ENCODE results near the gene COL26A1. TPM values are rescaled to one million over a fixed set of nuclear protein-coding genes. Genes with fewer than 3 reads are reported as not detected.

COL26A1 gene
- total RNA-seq, 2 experiments from 2014 or later = not detected

DNA sequence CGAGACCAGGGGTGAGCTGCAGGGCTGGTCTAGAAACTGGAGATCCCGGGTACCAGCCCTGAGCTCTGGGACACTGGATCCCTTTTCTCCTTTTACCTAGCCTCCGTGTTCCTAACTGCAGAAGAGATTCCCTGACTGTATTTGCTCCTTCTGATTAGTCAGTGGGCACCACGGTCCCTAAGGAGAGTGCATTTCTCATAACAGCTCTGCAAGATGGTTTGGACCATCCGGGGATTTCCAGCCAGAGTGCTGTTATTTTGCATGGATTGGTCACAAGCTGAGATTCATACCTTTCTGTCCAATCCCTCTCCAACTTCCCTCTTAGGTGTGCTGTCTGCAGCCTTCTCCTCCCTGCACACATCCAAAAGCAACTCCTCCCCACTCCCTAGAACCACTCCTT, 143.9 kb downstream of the COL26A1 start:
- TF ChIP-seq, protein P1, sequence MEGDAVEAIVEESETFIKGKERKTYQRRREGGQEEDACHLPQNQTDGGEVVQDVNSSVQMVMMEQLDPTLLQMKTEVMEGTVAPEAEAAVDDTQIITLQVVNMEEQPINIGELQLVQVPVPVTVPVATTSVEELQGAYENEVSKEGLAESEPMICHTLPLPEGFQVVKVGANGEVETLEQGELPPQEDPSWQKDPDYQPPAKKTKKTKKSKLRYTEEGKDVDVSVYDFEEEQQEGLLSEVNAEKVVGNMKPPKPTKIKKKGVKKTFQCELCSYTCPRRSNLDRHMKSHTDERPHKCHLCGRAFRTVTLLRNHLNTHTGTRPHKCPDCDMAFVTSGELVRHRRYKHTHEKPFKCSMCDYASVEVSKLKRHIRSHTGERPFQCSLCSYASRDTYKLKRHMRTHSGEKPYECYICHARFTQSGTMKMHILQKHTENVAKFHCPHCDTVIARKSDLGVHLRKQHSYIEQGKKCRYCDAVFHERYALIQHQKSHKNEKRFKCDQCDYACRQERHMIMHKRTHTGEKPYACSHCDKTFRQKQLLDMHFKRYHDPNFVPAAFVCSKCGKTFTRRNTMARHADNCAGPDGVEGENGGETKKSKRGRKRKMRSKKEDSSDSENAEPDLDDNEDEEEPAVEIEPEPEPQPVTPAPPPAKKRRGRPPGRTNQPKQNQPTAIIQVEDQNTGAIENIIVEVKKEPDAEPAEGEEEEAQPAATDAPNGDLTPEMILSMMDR (IDR thresholded peaks at IDR 0.05) = no peak
- Mint-ChIP-seq H3K27ac (no peak overlapping the region), H3K4me3 (no peak overlapping the region), H3K36me3 (ENCODE audit: low read depth) (no peaks in the 10 kb centered on the region), H3K4me1 (ENCODE audit: low read depth) (peaks cover 7% of the 10 kb centered on the region), H3K27me3 (peaks cover 10% of the 10 kb centered on the region), H3K9me3 (no peaks in the 10 kb centered on the region)
- DNase-seq = no peak
- intact Hi-C loops (cut with micrococcal nuclease) = loop anchor here (2.0 kb wide), 1 partner anchor 142 kb away; no protein-coding TSS in a partner anchor
- ATAC-seq = no peak
- ChIA-PET CTCF (interaction anchor here (1.2 to 3.9 kb wide), 2 partner anchors 135 to 144 kb away, joined by 3 to 22 read pairs; partner anchors contain the start of gene COL26A1), POLR2A (interaction anchor here (0.6 kb wide), 1 partner anchor 27 kb away, joined by 3 read pairs; no protein-coding TSS in a partner anchor)

- POLR2A ChIA-PET = no interaction called here
- H3K4me1 Mint-ChIP-seq (ENCODE audit: low read depth) = peaks cover 7% of the 10 kb centered on the region
- no peak for ATAC-seq
- intact Hi-C loops (cut with micrococcal nuclease) = loop anchor here (2.0 kb wide), 1 partner anchor 143 kb away; no protein-coding TSS in a partner anchor
- TF ChIP-seq, protein P1 (IDR thresholded peaks at IDR 0.05) = no peak
- H3K36me3 Mint-ChIP-seq (ENCODE audit: low read depth) = no peaks in the 10 kb centered on the region
- peaks cover 10% of the 10 kb centered on the region for H3K27me3 Mint-ChIP-seq
- DNase-seq = no peak
- CTCF ChIA-PET = interaction anchor here (1.0 to 3.9 kb wide), 6 partner anchors 11 to 217 kb away, joined by 3 to 22 read pairs (median 4); partner anchors contain the start of gene COL26A1
- no peaks in the 10 kb centered on the region for H3K9me3 Mint-ChIP-seq
- no peak overlapping the region for H3K4me3 Mint-ChIP-seq
- H3K27ac Mint-ChIP-seq = no peak overlapping the region
Observed at GRCh38 chr7:101507327-101507726, 144.7 kb downstream of the COL26A1 start.

DNA sequence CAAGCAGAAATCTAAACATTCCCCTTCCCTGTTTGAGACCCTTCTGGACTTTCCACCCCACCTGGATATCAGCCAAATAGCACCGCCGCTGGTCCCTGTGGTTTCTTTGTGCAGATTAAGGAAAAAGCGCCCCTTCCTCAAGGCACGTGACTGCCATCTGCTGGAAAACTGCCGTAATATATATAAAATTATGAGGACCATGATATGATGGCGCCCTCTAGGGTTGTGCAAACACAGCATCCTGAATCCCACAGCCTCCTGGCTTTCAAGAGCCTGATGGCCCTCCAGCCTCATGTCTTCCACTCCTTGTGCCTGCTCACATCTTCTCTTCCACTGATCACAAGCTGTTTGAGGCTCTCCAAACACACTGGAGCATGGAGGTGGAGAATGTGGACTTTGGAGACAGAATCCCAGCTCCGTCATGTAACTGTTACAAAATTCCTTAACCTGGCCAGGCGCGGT, 145.1 kb downstream of the COL26A1 start:
- POLR2A ChIA-PET = no interaction called here
- intact Hi-C loops (cut with micrococcal nuclease) = loop anchor here (2.0 kb wide), 1 partner anchor 143 kb away; no protein-coding TSS in a partner anchor
- H3K27me3 Mint-ChIP-seq = peaks cover 13% of the 10 kb centered on the region
- H3K36me3 Mint-ChIP-seq (ENCODE audit: low read depth) = no peaks in the 10 kb centered on the region
- CTCF ChIA-PET = interaction anchor here (0.8 to 3.9 kb wide), 10 partner anchors 11 to 217 kb away, joined by 3 to 22 read pairs (median 4); partner anchors contain the start of gene COL26A1
- DNase-seq = peak; percentile 70
- H3K9me3 Mint-ChIP-seq = no peaks in the 10 kb centered on the region
- peaks cover 7% of the 10 kb centered on the region for H3K4me1 Mint-ChIP-seq (ENCODE audit: low read depth)
- TF ChIP-seq, protein P1 (IDR thresholded peaks at IDR 0.05) = peak; percentile 93
- peak; percentile 73 for ATAC-seq
- no peak overlapping the region for H3K27ac Mint-ChIP-seq
- H3K4me3 Mint-ChIP-seq = no peak overlapping the region

GRCh38 chr7:101510297-101510696, 147.6 kb downstream of the COL26A1 start:
- no peak for ATAC-seq
- ChIA-PET POLR2A (no interaction called here), CTCF (no interaction called here)
- no peak for DNase-seq
- peaks cover 16% of the 10 kb centered on the region for H3K27me3 Mint-ChIP-seq
- H3K4me3 Mint-ChIP-seq = no peak overlapping the region
- no peaks in the 10 kb centered on the region for H3K9me3 Mint-ChIP-seq
- TF ChIP-seq, protein P1 (IDR thresholded peaks at IDR 0.05) = no peak
- no peaks in the 10 kb centered on the region for H3K36me3 Mint-ChIP-seq (ENCODE audit: low read depth)
- no peak overlapping the region for H3K27ac Mint-ChIP-seq
- peaks cover 5% of the 10 kb centered on the region for H3K4me1 Mint-ChIP-seq (ENCODE audit: low read depth)
- intact Hi-C loops (cut with micrococcal nuclease) = no loop called here

DNA sequence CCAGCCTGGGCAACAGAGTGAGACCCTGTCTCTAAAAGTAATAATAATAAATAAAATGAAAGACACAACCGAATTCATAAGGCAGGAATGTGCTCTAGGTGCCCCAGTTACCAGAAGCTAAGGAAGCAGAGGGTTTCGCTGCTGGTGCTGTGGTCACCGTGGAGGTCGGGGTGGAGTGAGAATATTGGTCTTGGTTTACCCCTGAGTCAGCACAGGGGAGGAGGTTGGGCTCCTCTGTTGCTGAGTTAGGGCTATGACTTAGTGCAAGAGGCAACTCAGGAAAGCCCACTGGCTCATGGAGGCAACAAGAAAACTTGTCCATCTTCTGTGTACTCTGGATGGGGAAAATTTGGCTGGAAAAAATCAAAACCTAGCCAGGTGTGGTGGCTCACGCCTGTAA, 149.3 kb downstream of the COL26A1 start:
- H3K36me3 Mint-ChIP-seq (ENCODE audit: low read depth) = no peaks in the 10 kb centered on the region
- ChIA-PET POLR2A (no interaction called here), CTCF (interaction anchor here (0.7 to 1.6 kb wide), 4 partner anchors 101 to 725 kb away, joined by 3 read pairs; no protein-coding TSS in a partner anchor)
- TF ChIP-seq, protein P1 (IDR thresholded peaks at IDR 0.05) = no peak
- peaks cover 16% of the 10 kb centered on the region for H3K27me3 Mint-ChIP-seq
- H3K4me1 Mint-ChIP-seq (ENCODE audit: low read depth) = peaks cover 5% of the 10 kb centered on the region
- DNase-seq (no peak), ATAC-seq (no peak)
- no peak overlapping the region for H3K4me3 Mint-ChIP-seq
- no peaks in the 10 kb centered on the region for H3K9me3 Mint-ChIP-seq
- intact Hi-C loops (cut with micrococcal nuclease) = no loop called here
- H3K27ac Mint-ChIP-seq = no peak overlapping the region

Measured in activated CD8-positive, alpha-beta T cell treated with anti-CD3 and anti-CD28 coated beads for 36 hours (primary cell).